ENCODE measurements around the gene ZDHHC22. TPM values are rescaled to one million over a fixed set of nuclear protein-coding genes. Genes with fewer than 3 reads are reported as not detected.

The ZDHHC22 gene
- total RNA-seq, 2 donors from 2014 or later = not detected

- Mint-ChIP-seq H3K9me3 (no peaks in the 10 kb centered on the region), H3K4me1 (ENCODE audit: low read depth in 2 of 2) (peaks cover 29 to 40% of the 10 kb centered on the region in 2 donors), H3K27ac (peak overlapping the region in 1 of 2 donors; percentile 90), H3K4me3 (peak overlapping the region; percentile 95), H3K27me3 (no peaks in the 10 kb centered on the region), H3K36me3 (no peaks in the 10 kb centered on the region)
- ATAC-seq = no peak
- no peak for DNase-seq (ENCODE audit: low spot score)
Observed at GRCh38 chr14:77099425-77100167, 42.0 kb downstream of the ZDHHC22 start.

GRCh38 chr14:77098529-77099353 lies 42.9 kb downstream of the ZDHHC22 start:
- Mint-ChIP-seq H3K27me3 (no peaks in the 10 kb centered on the region), H3K4me3 (peak overlapping the region; percentile 95), H3K36me3 (no peaks in the 10 kb centered on the region), H3K27ac (peak overlapping the region; percentile 86 to 90), H3K4me1 (ENCODE audit: low read depth in 2 of 2) (peaks cover 27 to 40% of the 10 kb centered on the region in 2 donors), H3K9me3 (no peaks in the 10 kb centered on the region)
- DNase-seq (ENCODE audit: low spot score) = no peak
- no peak for ATAC-seq

GRCh38 chr14:77097700-77098528 lies 43.7 kb downstream of the ZDHHC22 start, which contains the start of gene CIPC:
TSS of gene CIPC (plus strand) at chr14:77098258. CDS start at chr14:77105709, 7,451 bp downstream.
- Mint-ChIP-seq H3K27me3 (no peaks in the 10 kb centered on the region), H3K36me3 (no peaks in the 10 kb centered on the region), H3K4me1 (ENCODE audit: low read depth in 2 of 2) (peaks cover 27 to 40% of the 10 kb centered on the region in 2 donors), H3K27ac (peak within 1 kb of the TSS; percentile 86 to 90), H3K9me3 (no peaks in the 10 kb centered on the region), H3K4me3 (peak within 1 kb of the TSS; percentile 95)
- peak; percentile 98 to 99 for ATAC-seq
- peak; percentile 100 for DNase-seq (ENCODE audit: low spot score)

GRCh38 chr14:77097006-77097699 lies 44.4 kb downstream of the ZDHHC22 start:
- DNase-seq (ENCODE audit: low spot score) (no peak), ATAC-seq (no peak)
- H3K4me3 Mint-ChIP-seq = peak overlapping the region; percentile 95
- peak overlapping the region; percentile 86 to 90 for H3K27ac Mint-ChIP-seq
- H3K9me3 Mint-ChIP-seq = no peaks in the 10 kb centered on the region
- peaks cover 27 to 40% of the 10 kb centered on the region in 2 donors for H3K4me1 Mint-ChIP-seq (ENCODE audit: low read depth in 2 of 2)
- no peaks in the 10 kb centered on the region for H3K27me3 Mint-ChIP-seq
- H3K36me3 Mint-ChIP-seq = no peaks in the 10 kb centered on the region

- DNase-seq (ENCODE audit: low spot score) (peak; percentile 80), ATAC-seq (no peak)
- peaks cover 26 to 33% of the 10 kb centered on the region in 2 donors for H3K4me1 Mint-ChIP-seq (ENCODE audit: low read depth in 2 of 2)
- H3K27me3 Mint-ChIP-seq = peaks cover under 1 to 3% of the 10 kb centered on the region in 2 donors
- H3K36me3 Mint-ChIP-seq = peaks cover 7% of the 10 kb centered on the region
- H3K27ac Mint-ChIP-seq = peak overlapping the region in 1 of 2 donors; percentile 64
- no peaks in the 10 kb centered on the region for H3K9me3 Mint-ChIP-seq
- peak overlapping the region; percentile 38 for H3K4me3 Mint-ChIP-seq
Observed at GRCh38 chr14:77094672-77095284, 46.8 kb downstream of the ZDHHC22 start.

GRCh38 chr14:77092676-77093075 lies 48.9 kb downstream of the ZDHHC22 start:
- DNase-seq (ENCODE audit: low spot score) (no peak), ATAC-seq (no peak)
- H3K27me3 Mint-ChIP-seq = peaks cover 5 to 7% of the 10 kb centered on the region in 2 donors
- H3K27ac Mint-ChIP-seq = no peak overlapping the region
- H3K36me3 Mint-ChIP-seq = peaks cover 7% of the 10 kb centered on the region
- H3K9me3 Mint-ChIP-seq = no peaks in the 10 kb centered on the region
- no peak overlapping the region for H3K4me3 Mint-ChIP-seq
- peaks cover 12 to 15% of the 10 kb centered on the region in 2 donors for H3K4me1 Mint-ChIP-seq (ENCODE audit: low read depth in 2 of 2)

- DNase-seq (ENCODE audit: low spot score) (no peak), ATAC-seq (no peak)
- H3K4me3 Mint-ChIP-seq = no peak overlapping the region
- H3K27ac Mint-ChIP-seq = no peak overlapping the region
- H3K4me1 Mint-ChIP-seq (ENCODE audit: low read depth in 2 of 2) = peaks cover 4 to 5% of the 10 kb centered on the region in 2 donors
- no peaks in the 10 kb centered on the region for H3K9me3 Mint-ChIP-seq
- H3K36me3 Mint-ChIP-seq = peaks cover 7% of the 10 kb centered on the region
- peaks cover 5 to 7% of the 10 kb centered on the region in 2 donors for H3K27me3 Mint-ChIP-seq
Observed at GRCh38 chr14:77091518-77091917, 50.1 kb downstream of the ZDHHC22 start.

- Mint-ChIP-seq H3K9me3 (no peaks in the 10 kb centered on the region), H3K36me3 (peaks cover 7% of the 10 kb centered on the region), H3K27me3 (peaks cover 11 to 14% of the 10 kb centered on the region in 2 donors), H3K4me3 (no peak overlapping the region), H3K4me1 (ENCODE audit: low read depth in 2 of 2) (no peaks in the 10 kb centered on the region), H3K27ac (no peak overlapping the region)
- ATAC-seq (no peak), DNase-seq (ENCODE audit: low spot score) (no peak)
Observed at GRCh38 chr14:77088645-77089044, 52.9 kb downstream of the ZDHHC22 start.

GRCh38 chr14:77088219-77088618 lies 53.4 kb downstream of the ZDHHC22 start:
- peaks cover 7% of the 10 kb centered on the region for H3K36me3 Mint-ChIP-seq
- no peak for ATAC-seq
- no peaks in the 10 kb centered on the region for H3K4me1 Mint-ChIP-seq (ENCODE audit: low read depth in 2 of 2)
- H3K4me3 Mint-ChIP-seq = no peak overlapping the region
- H3K9me3 Mint-ChIP-seq = no peaks in the 10 kb centered on the region
- H3K27me3 Mint-ChIP-seq = peaks cover 11 to 14% of the 10 kb centered on the region in 2 donors
- no peak overlapping the region for H3K27ac Mint-ChIP-seq
- DNase-seq (ENCODE audit: low spot score) = no peak

GRCh38 chr14:77087631-77088030 lies 54.0 kb downstream of the ZDHHC22 start:
- H3K4me3 Mint-ChIP-seq = no peak overlapping the region

GRCh38 chr14:77086951-77087350 lies 54.6 kb downstream of the ZDHHC22 start:
- Mint-ChIP-seq H3K4me3 (no peak overlapping the region), H3K27ac (no peak overlapping the region)

More at GRCh38 chr14:77087631-77088030, 54.0 kb downstream of the ZDHHC22 start:
- no peaks in the 10 kb centered on the region for H3K4me1 Mint-ChIP-seq (ENCODE audit: low read depth in 2 of 2)
- peaks cover 11 to 14% of the 10 kb centered on the region in 2 donors for H3K27me3 Mint-ChIP-seq
- no peak for DNase-seq (ENCODE audit: low spot score)
- H3K36me3 Mint-ChIP-seq = peaks cover 7% of the 10 kb centered on the region
- ATAC-seq = no peak
- H3K27ac Mint-ChIP-seq = no peak overlapping the region
- no peaks in the 10 kb centered on the region for H3K9me3 Mint-ChIP-seq

GRCh38 chr14:77086017-77086727 lies 55.4 kb downstream of the ZDHHC22 start:
- ATAC-seq = no peak
- Mint-ChIP-seq H3K36me3 (peaks cover 1% of the 10 kb centered on the region), H3K27me3 (peaks cover 11 to 14% of the 10 kb centered on the region in 2 donors), H3K27ac (no peak overlapping the region), H3K9me3 (no peaks in the 10 kb centered on the region), H3K4me1 (ENCODE audit: low read depth in 2 of 2) (no peaks in the 10 kb centered on the region), H3K4me3 (no peak overlapping the region)
- no peak for DNase-seq (ENCODE audit: low spot score)

More at GRCh38 chr14:77086951-77087350, 54.6 kb downstream of the ZDHHC22 start:
- Mint-ChIP-seq H3K9me3 (no peaks in the 10 kb centered on the region), H3K4me1 (ENCODE audit: low read depth in 2 of 2) (no peaks in the 10 kb centered on the region), H3K36me3 (peaks cover 7% of the 10 kb centered on the region), H3K27me3 (peaks cover 11 to 14% of the 10 kb centered on the region in 2 donors)
- no peak for ATAC-seq
- DNase-seq (ENCODE audit: low spot score) = no peak

All from natural killer cell treated with Interleukin-12 subunit alpha and Interleukin-12 subunit beta and Interleukin-15 and Interleukin-18, amount 100 ng/mL, for 72 hours (primary cell).